GM12878 (cell line): ENCODE results near the gene SLC10A4.

ENCODE experiments used
- CTCF ChIP-seq, 3 experiments: IDR thresholded peaks in 2 of 3; conservative IDR thresholded peaks in 1 of 3; 2 replicates each; pipeline ENCODE4 v1.5.1; 2011; ENCODE audit warnings: low read depth in 3 of 3, low read length in 3 of 3, mild to moderate bottlenecking in 3 of 3, control low read depth in 2 of 3, moderate library complexity in 2 of 3, inconsistent platforms in 1 of 3, mixed read lengths in 1 of 3; ENCODE audit not compliant: control insufficient read depth in 2 of 3, insufficient read depth in 1 of 3; ENCODE audit errors: extremely low read depth in 1 of 3
- EGR1 ChIP-seq, 2 experiments: IDR thresholded peaks; 1 replicate in 1 of 2; 2 replicates in 1 of 2; pipeline ENCODE4 v1.6.1; 2011 to 2012; ENCODE audit warnings: low read depth in 2 of 2, low read length in 2 of 2, borderline replicate concordance in 1 of 2, mild to moderate bottlenecking in 1 of 2, moderate library complexity in 1 of 2
- MEF2A ChIP-seq: IDR thresholded peaks from 2 replicates; pipeline ENCODE4 v1.6.1; 2011; ENCODE audit warnings: low read depth, mild to moderate bottlenecking, low read length, moderate library complexity; ENCODE audit not compliant: insufficient read depth

- TF ChIP-seq MEF2A (no peak), CTCF (IDR thresholded peaks at IDR 0.05 in 2 of 3, conservative IDR thresholded peaks at IDR 0.05 in 1 of 3; ENCODE audit: control insufficient read depth in 2 of 3, extremely low read depth in 1 of 3, insufficient read depth in 1 of 3, low read depth in 3 of 3, low read length in 3 of 3) (no peak), EGR1 (IDR thresholded peaks at IDR 0.05; ENCODE audit: borderline replicate concordance in 1 of 2, low read depth in 2 of 2, low read length in 2 of 2) (no peak)
These were observed 15.8 kb downstream of the SLC10A4 start for GRCh38 chr4:48498895-48499294.
